ENCODE results near the gene PGAP6. TPM values are rescaled to one million over a fixed set of nuclear protein-coding genes. Genes with fewer than 3 reads are reported as not detected.

Gene PGAP6
- total RNA-seq, 1 experiment from 2014 or later = 128 TPM

- peak; percentile 91 for ATAC-seq
- Histone ChIP-seq H3K27ac (ENCODE audit: low read length) (peak within 1 kb of the TSS; percentile 80), H3K4me1 (ENCODE audit: control insufficient read depth, insufficient read depth, low read length) (peaks cover 17% of the 10 kb centered on the region), H3K4me3 (ENCODE audit: low read depth in 2 of 2, low read length in 2 of 2) (peak within 1 kb of the TSS; percentile 34 to 47), H3K9me3 (ENCODE audit: control insufficient read depth, insufficient read depth, low read depth, low read length) (no peaks in the 10 kb centered on the region), H3K27me3 (ENCODE audit: control insufficient read depth, insufficient read depth, low read length) (no peaks in the 10 kb centered on the region), H3K36me3 (ENCODE audit: control insufficient read depth, insufficient read depth, low read length) (no peaks in the 10 kb centered on the region; the same call in 1 of the 2 replicates)
- CTCF ChIA-PET = no interaction called here
- peak; percentile 82 for DNase-seq (ENCODE audit: low read depth, low spot score)
- POLR2A ChIA-PET = interaction anchor here (0.7 kb wide), 1 partner anchor 30 kb away, joined by 3 read pairs; no protein-coding TSS in a partner anchor
- TF ChIP-seq SIN3A (IDR thresholded peaks at IDR 0.05; ENCODE audit: borderline replicate concordance, insufficient read depth, low read depth, low read length) = 0 out of 2 replicates have a peak, but pooled peaks have one; percentile 51
- no peak for TF ChIP-seq TCF7L2 (IDR thresholded peaks at IDR 0.05; ENCODE audit: low read depth, low read length)
- peak; percentile 93 for TF ChIP-seq POLR2AphosphoS5 (IDR thresholded peaks at IDR 0.05; ENCODE audit: low read depth, low read length)
- intact Hi-C loops (cut with micrococcal nuclease; ENCODE audit: unreplicated experiment) = no loop called here
- in situ Hi-C loops (cut with HindIII; ENCODE audit: low pct_unique_long_range_greater_than_20kb, low sequenced_read_pairs) = no loop called here
- no TSS peak for BruUV-seq (replicated peaks)
Measured at GRCh38 chr16:370443-370842, 11.3 kb downstream of the PGAP6 start, which contains the start of gene MRPL28. Gene MRPL28 (minus strand): TSS chr16:370538. CDS start chr16:370218, 320 bp downstream.

- TF ChIP-seq TCF7L2 (IDR thresholded peaks at IDR 0.05; ENCODE audit: low read depth, low read length) = no peak
- no peak for TF ChIP-seq SIN3A (IDR thresholded peaks at IDR 0.05; ENCODE audit: borderline replicate concordance, insufficient read depth, low read depth, low read length)
- TF ChIP-seq POLR2AphosphoS5 (IDR thresholded peaks at IDR 0.05; ENCODE audit: low read depth, low read length) = no peak
- no peak for TF ChIP-seq REST (IDR thresholded peaks at IDR 0.05; ENCODE audit: insufficient read depth in 1 of 2, low read depth in 2 of 2, low read length in 1 of 2)
- no peak for TF ChIP-seq CTCF (IDR thresholded peaks at IDR 0.05)
- Histone ChIP-seq H3K27me3 (ENCODE audit: control insufficient read depth, insufficient read depth, low read length) (no peaks in the 10 kb centered on the region), H3K36me3 (ENCODE audit: control insufficient read depth, insufficient read depth, low read length) (no peaks in the 10 kb centered on the region; the same call in 1 of the 2 replicates), H3K4me3 (ENCODE audit: low read depth in 2 of 2, low read length in 2 of 2) (peak overlapping the region; percentile 31 to 47), H3K4me1 (ENCODE audit: control insufficient read depth, insufficient read depth, low read length) (peaks cover 17% of the 10 kb centered on the region), H3K27ac (ENCODE audit: low read length) (peak overlapping the region; percentile 54; the same call in 1 of the 2 replicates), H3K9me3 (ENCODE audit: control insufficient read depth, insufficient read depth, low read depth, low read length) (no peaks in the 10 kb centered on the region)
- POLR2A ChIA-PET = interaction anchor here (0.7 kb wide), 1 partner anchor 31 kb away, joined by 3 read pairs; no protein-coding TSS in a partner anchor
- in situ Hi-C loops (cut with HindIII; ENCODE audit: low pct_unique_long_range_greater_than_20kb, low sequenced_read_pairs) (no loop called here), intact Hi-C loops (cut with micrococcal nuclease; ENCODE audit: unreplicated experiment) (no loop called here)
- CTCF ChIA-PET = no interaction called here
- no peak for DNase-seq (ENCODE audit: low read depth, low spot score)
- peak; percentile 51 for ATAC-seq
- BruUV-seq (replicated peaks) = no TSS peak
Measured at GRCh38 chr16:369866-370436, 11.8 kb downstream of the PGAP6 start.
